ENCODE data around the gene MRFAP1L1.
"Not testable (repeated sequence)": the region's sequence is repeated elsewhere in the genome, so short reads cannot be mapped to it uniquely, and the experiment has no call there.

The MRFAP1L1 gene

DNA sequence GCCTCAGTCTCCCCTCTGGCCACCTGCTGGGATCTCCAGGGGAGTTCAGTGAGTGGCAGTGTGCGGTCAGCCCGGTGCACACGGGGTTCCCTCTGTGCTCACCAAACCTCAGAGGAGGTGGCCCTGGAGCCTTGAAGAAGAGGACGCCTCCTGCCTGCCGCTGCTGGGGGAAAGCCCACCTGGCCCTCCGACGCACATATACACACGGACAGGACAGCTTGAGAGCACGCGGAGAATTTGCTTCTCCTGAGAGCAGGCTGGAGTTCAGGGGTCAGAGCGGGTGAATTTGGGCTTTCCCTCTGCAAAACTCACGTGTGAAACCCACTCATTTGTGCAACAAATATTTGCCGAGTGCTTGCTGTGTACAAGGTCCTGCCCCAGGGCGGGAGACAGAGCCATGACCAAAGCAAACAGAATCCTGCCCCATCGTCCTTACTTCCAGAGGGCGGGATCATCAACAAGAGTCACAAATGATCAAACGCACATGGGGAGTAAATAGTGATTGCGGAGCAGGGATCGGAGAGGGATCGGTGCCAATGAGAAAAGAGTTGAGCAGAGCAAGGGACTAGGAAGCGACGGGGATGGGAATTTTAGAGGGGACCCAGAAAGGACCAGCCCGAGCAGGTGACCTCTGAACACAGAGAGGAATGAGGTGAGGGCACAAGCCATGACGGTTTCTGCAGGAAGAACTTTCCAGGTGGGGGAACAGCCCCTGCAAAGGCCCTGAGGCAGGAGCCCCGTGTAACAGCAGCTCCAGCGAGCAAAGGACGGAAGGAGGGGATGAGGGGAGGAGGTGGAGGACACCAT is 23.9 kb upstream of the MRFAP1L1 start:
- DNase-seq = no peak

DNA sequence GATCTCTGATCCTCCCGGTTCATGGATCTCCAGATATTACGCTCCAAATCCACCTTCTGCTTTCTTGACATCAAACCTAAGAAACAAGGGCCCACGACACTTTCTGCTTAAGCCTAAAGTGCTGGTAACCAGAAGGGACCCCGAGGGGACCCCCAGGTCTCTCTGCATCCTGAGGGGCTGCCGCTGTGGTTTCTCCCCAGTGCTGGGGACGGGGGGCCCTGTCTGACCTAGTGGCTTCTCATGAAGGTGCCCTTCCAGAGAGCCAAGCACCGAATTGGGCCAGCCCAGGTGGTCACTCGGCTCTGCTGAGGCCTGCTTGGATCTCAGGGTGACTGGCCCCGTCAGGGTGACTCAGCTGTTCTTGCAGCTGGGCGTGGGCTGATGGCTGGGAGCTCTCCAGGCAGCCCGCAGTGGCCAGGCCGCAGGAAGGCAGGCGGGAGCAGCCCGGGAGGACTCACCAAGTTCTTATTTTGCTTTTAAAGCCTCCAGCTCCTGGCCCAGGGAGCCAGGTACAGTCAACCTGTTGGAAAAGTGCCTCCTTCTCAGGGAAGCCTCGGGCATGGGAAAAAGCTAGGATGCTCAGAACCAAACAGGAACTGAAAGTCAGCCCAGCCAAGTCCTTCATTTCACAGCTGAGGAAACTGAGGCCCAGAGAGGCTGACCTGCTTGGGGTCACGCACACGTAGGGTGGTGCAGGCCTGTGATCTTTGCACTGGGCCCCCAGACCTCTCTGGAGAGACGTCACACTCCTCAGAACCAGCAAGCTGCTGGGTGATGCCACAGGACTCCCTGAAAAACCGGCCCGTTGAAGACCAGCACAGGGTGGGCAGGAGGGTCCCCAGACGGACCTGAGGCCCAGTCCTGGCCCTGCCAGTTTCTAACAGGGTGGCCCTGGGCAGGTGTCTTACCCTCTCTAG is 23.0 kb upstream of the MRFAP1L1 start:
- DNase-seq = peak; percentile 67 to 92

DNA sequence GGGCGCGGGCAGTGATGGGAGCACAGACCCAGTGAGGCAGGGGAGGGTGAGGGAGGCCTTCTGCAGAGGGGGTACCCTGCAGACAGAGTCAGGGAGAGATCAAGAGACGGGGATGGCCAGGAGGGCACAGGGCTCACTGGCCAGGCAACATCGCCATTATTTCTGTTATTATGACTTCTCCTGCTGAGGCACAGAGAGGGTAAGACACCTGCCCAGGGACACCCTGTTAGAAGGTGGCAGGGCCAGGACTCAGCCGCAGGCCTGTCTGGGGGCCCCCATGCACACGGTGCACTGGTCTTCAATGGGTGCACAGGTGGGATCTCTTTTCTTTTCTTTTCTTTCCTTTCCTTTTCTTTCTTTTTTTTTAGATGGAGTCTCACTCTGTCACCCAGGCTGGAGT is 22.1 kb upstream of the MRFAP1L1 start:
- DNase-seq = no peak

DNA sequence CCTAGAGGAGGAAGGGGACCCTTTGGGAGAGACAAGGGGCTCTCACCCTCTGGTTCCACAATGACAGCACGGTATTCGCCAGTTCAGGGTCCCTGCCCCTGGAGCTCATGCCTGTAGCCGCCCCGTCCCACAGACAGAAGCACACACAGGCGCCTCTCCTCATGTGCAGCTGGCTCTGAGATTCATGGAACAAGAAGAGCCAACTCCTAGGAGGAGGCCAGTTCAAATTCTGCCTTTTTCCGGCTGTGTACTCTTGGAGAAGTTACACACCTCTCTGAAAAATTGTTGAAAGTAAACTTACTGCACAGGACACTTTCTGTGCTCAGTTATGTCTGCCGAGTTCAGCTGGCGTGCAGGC is 21.6 kb upstream of the MRFAP1L1 start:
- no peak for DNase-seq

DNA sequence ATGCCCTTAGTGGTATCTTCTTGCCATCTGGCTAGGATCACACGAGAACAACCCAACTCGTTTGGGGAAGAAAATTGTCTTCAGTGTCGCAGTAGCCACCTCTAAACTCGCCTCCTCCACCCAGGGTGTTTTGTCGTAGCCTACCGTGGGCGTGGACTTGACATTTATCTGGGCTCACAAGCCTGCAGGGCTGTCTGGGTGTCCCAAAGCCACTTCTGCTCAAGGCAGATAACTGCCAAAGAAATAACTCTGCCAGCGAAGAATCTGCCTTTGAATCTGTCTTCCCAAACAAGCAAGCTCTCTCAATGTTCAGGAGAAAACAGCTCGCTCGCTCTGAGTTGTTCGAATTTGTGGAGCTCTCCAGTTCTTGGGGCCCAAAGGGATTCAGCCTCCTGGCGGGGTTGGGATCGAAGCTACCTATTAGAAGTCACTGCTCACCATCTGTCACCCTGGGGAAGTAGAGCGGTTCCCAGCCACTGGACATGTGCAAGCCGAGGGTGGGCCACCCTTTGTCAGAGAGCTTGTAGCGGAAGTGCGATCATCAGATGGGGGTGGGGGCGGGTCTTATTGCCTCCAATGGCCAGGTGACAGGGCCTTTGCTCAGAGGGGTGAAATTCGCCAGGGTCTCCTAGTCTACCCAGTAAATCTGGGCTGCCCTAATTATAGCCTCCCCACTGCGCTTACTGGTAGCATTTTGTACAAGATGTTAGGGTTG is 21.1 kb upstream of the MRFAP1L1 start:
- DNase-seq = peak; percentile 78 to 93

- no peak for DNase-seq
Measured at GRCh38 chr4:6728320-6729029, 18.8 kb upstream of the MRFAP1L1 start.

DNA sequence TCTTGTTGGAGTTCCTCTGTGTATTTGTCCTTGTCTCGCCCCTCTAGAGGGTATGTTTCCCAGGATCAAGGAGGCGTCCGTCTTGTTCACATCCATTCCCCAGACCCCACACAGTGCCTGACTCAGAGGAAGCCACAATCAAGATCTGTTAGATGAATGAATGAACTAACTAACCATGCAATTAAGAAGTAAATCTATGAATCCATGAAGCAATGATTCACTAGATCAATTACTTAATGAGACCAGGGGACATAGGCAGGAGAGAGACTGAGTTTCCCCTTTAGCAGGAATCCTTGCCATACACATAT is 18.2 kb upstream of the MRFAP1L1 start:
- no peak for DNase-seq

GRCh38 chr4:6727081-6727942 is 17.6 kb upstream of the MRFAP1L1 start:
- no peak for DNase-seq

DNA sequence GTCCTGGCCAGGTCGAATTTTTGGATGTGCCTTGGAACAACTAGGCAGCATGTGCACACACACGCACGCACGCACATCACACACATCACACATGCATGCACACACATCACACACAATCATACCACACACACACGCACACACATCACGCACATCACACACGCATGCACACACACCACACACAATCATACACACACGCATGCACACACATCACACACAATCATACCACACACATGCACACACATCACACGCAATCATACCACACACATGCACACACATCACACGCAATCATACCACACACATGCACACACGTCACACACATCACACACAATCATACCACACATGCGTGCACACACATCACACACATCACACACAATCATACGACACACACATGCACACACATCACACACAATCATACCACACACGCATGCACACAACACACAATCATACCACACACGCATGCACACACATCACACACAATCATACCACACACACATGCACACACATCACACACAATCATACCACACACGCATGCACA is 15.8 kb upstream of the MRFAP1L1 start:
- not testable (repeated sequence) for DNase-seq

DNA sequence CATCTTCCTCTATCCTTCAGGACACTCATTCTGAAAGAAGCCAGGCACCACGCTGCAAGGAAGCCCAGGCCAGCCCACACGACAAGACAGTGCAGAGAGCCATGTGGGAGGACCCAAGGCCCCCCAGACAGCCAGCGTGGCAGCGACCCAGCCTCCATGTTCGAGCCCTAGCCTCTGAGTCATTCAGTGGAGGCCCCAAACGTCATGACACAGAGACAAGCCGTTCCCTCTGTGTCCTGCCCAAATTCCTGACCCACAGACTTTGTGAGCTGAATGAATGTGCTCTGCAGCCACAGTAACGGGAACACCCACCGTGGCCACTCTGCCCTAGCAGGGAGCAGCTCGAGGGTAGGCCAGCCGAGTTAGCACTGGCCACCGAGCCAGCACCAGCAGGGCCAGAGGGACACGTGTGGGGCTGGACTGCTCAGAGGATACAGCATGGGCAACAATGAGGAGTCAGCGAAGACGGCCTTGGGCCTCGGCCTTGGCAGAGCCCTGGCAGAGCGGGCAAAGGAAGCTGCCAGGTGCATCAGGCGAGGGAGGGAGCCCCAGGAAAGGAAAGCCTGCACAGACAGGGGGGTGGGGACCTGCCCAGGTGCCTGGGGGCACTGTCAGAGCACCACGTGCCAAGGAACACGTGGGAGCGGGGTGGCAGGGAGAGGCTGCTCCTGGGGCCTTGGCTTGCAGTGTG is 14.9 kb upstream of the MRFAP1L1 start:
- DNase-seq = peak in 1 of 2 donors; percentile 59

- DNase-seq = no peak
Measured at GRCh38 chr4:6723851-6724250, 14.2 kb upstream of the MRFAP1L1 start.

DNA sequence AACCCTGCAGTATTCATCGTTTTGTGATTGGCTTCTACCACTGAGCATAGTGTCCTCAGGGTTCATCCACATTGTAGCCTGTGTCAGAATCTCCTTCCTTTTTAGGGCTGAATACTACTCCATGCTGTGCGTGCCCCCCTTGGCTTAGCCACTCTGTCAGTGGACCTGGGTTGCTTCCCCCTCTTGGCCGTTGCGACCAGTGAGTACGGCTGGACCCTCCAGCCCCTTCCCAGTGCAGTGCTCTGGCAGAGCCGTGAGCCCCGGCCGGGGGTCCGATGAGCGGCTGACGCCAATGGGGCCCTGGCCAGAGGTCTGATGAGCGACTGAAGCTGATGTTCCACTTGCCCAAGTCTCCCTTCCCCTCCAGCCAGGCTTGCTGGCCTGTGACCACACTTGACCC is 13.2 kb upstream of the MRFAP1L1 start:
- peak in 1 of 2 donors; percentile 37 for DNase-seq

DNA sequence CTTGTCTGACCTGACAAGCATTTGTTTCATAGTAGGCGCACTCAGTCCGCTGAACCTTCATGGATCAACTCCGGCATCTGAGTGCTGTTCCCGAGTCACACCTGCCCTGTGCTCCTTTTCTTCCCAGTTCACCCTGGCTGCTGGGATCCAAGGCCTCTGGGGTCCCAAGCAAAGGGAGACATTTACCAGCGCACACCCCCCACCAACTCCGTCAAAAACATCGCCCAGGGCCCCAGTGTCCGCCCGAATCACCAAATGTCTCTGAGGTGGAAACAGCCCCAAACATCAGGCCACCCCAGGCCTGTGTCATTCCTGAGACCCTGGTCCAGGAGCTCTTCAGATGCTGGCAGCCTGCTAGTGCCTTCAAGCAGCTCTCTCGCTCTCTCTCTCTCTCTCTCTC is 11.5 kb upstream of the MRFAP1L1 start:
- DNase-seq = no peak

DNA sequence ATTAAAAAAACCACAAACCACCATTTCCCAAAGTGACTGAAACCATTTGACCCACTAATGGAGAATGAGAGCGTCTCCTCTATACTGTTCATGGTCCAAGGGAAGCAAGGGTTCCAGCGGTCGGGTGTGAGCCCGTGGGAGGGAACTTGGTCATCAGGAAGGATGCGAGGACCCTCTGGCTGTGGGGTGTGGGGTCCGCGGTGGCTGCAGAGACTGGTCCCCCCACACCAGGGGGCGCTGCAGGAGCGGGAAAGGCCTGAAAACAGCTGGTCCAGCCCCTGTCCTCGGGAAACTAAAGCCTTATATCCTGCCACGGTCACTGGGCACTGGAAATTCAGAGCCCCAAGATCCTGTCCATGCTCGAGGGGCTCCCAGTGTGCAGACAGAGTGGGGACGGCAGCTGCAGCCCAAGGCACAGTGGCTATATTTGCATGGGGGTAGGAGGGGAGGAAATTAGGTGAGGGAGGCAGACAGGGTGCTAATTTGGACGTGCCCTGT is 10.6 kb upstream of the MRFAP1L1 start:
- DNase-seq = peak; percentile 70 to 80

- DNase-seq = no peak
Measured at GRCh38 chr4:6719611-6720179, 10.0 kb upstream of the MRFAP1L1 start.

DNA sequence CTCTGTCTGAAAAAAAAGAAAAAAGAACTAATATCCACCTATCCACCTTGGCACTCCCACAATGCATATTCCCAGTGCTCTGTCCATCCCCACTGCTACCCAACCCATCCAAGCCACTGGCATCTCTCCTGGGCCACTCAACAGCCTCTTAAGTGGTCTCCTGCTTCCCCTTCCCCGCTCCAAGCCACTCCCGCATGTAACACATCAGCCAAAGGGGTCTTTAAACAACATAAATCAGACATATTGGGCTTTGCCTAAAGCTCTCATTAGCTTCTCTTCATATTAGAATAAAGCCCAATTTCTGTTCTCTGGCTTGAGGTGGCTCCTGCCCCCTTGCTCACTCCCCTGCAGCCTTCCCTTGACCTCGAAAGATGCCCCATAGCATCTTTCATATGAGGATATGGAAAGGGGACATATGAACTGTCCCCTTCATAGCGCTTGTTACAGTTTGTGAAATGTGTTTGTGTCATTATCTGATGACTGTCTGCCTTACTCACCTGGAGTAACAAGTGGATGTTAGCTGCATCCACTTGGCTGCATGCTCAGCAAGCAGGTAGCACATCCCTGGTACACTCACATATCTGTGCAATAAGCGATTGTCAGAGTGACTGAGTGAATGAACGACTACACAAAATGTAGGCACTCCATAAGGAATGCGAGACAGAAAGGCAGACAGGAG is 9.4 kb upstream of the MRFAP1L1 start:
- no peak for DNase-seq

DNA sequence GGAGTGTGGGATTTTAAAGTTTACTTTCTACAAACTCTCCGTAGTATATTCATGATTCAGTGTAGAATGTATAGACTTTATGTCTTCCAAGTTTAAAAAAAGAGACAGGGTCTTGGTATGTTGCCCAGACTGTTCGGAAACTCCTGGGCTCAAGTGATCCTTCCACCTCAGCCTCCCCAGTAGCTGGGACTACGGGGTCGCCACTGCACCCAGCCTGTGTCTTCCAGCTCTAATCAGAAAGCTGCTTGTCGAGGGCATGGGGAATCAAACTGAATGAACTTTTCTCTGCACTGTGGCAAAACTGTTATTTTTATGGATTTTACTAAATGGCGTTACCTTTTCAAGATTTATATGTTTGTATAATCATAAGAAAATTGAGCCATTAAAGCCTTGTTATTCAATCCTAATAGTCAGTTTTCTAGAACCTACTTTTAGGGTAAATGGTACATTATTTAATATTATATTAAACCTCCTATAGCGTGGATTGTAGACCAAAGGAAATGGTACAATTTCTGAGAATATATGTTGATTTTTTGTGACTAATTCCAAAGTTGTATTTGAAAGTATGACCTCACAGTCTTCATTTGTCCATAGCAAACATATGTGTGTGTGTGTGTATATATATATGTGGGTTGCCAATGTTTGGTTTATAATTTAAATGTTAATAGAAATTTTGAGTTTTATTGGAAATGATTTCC is 7.4 kb upstream of the MRFAP1L1 start:
- DNase-seq = no peak

DNA sequence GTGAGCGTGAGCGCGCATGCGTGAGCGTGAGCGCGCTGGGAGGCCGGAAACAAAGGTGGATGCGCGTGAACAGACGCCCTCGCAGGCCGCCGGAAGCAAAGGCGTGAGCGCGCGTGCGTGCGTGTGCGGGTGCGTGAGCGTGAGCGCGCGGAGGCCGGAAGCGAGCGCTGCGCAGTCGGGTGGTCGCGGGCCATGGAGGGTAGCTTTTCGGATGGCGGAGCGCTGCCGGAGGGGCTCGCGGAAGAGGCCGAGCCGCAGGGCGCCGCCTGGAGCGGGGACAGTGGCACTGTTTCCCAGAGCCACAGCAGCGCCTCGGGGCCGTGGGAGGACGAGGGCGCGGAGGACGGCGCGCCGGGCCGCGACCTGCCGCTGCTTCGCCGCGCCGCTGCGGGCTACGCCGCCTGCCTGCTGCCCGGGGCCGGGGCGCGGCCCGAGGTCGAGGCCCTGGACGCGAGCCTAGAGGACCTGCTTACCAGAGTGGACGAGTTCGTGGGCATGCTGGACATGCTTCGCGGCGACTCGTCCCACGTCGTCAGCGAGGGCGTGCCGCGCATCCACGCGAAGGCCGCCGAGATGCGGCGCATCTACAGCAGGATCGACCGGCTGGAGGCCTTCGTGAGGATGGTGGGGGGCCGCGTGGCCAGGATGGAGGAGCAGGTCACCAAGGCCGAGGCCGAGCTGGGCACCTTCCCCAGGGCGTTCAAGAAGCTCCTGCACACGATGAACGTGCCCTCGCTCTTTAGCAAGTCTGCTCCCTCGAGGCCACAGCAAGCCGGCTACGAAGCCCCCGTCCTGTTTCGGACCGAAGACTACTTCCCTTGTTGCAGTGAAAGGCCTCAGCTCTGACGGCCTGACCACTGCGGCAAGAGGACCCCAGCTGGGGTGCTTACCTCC is 6.6 kb upstream of the MRFAP1L1 start, which contains the start of gene BLOC1S4:
BLOC1S4 (plus strand) TSS at position 157 of the 894 bp plus-strand sequence; CDS start at position 193, 36 bp downstream.
- peak; percentile 86 to 94 for DNase-seq

Data from inflammatory macrophage (primary cell).